Right cardiac atrium (tissue), 5 donors: ENCODE measurements around the gene PUDP. TPM values are rescaled to one million over a fixed set of nuclear protein-coding genes. Genes with fewer than 3 reads are reported as not detected.
"Not testable (repeated sequence)": the region's sequence is repeated elsewhere in the genome, so short reads cannot be mapped to it uniquely, and the experiment has no call there.

Experiments
- ATAC-seq, 2 donors: fragments of 200-7000 bp; cut with Tn5 transposase; one replicate each; pipeline versions ENCODE4 v1.8.0 to v1.9.1; 2020; ENCODE audit warnings: moderate library complexity in 2 of 2, mild to moderate bottlenecking in 1 of 2
- DNase-seq, 3 donors: peaks; one replicate each; pipeline ENCODE4 v3.0.0-alpha.2; 2020
- H3K27ac ChIP-seq: one replicate; pipeline ENCODE4 v1.5.1; 2013; ENCODE audit warnings: mild to moderate bottlenecking, low read length, control low read depth, moderate library complexity
- H3K27me3 ChIP-seq: one replicate; pipeline ENCODE4 v1.6.1; 2013; ENCODE audit not compliant: control insufficient read depth, insufficient read depth
- H3K4me1 ChIP-seq: one replicate; pipeline ENCODE4 v1.6.1; 2013; ENCODE audit warnings: low read length; ENCODE audit not compliant: control insufficient read depth, insufficient read depth
- H3K4me3 ChIP-seq: one replicate; pipeline ENCODE4 v1.5.1; 2013; ENCODE audit warnings: low read length, control low read depth
- H3K9me3 ChIP-seq: one replicate; pipeline ENCODE4 v1.6.1; 2013; ENCODE audit warnings: low read length; ENCODE audit not compliant: control insufficient read depth
- WGBS: extraction: QIAGEN DNeasy Blood & Tissue Kit; methylation state at CpG from one replicate; pipeline ENCODE4 v1.1.7; 2013; 5-methylcytosine and 5-hydroxymethylcytosine counted together
- intact Hi-C, 4 donors: fragments of 100-400 bp; cut with DNase I; formaldehyde crosslinking; loops; one replicate each; pipeline versions ENCODE4 v1.11.0 to v1.14.0; 2022 to 2023
- polyA plus RNA-seq: library from polyadenylated mRNA; stranded (reverse); fragments of 200-250 nt; gene quantifications from one replicate; pipeline ENCODE4 v1.2.3, GENCODE V29; 2013
- total RNA-seq, 4 donors: library from RNA; stranded (reverse); fragmentation: NEBNext Ultra II Directional; extraction: Animal tissue kit (Norgen Biotek cat#: 25700); gene quantifications; one replicate each; pipeline ENCODE4 v1.2.1, GENCODE V29; 2021
- donor health status: healthy with polysubstance abuse.
- donor health status: DM: no; HTN: yes; CAD: no.
- donor health status: DM: no; HTN: no; CAD: no.
- donor health status: DM: no; HTN: yes; CAD: no; lungs with severe emphysema.
- donor health status: DM: yes; HTN: yes; CAD: no.

Gene PUDP
- total and polyA plus RNA-seq, 5 donors: 11.6 to 18.3 (median 16.5) TPM

DNA sequence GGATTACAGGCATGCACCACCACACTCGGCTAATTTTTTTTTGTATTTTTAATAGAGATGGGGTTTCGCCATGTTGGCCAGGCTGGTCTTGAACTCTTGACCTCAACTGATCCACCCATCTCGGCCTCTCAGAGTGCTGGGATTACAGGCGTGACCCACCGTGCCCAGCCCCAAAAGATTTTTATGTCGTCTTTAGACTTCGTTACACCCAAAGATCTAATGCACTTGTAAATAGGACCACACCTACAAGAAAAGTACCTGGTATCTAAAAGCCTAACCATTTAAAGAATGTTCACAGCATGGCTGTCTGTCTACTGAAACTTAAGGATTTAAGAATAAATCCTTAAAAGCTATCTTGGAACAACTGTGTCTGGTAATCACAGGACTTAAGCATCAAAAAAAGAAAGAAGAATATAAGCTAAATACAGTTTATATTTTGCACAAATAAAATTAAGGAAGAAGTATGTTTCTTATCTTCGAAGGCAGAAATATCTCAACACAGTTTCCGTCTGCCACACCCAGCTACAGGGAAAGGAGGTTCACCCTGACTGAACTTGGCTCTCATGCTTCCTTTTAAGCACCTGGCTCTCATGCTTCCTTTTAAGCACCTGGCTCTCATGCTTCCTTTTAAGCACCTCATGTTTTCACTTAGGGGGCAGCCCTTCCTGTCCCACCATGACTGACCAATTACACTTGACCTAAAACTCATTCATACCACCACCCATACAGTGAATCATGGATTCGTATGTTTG is 92.4 kb downstream of the PUDP start:
- WGBS: 86% methylated on average over 10 of the region's 10 CpGs
- ATAC-seq (no peak), DNase-seq (no peak)
- H3K27me3 ChIP-seq: no peaks in the 10 kb centered on the region
- no peaks in the 10 kb centered on the region for H3K4me1 ChIP-seq
- H3K9me3 ChIP-seq: no peaks in the 10 kb centered on the region
- intact Hi-C loops: no loop called here
- no peak overlapping the region for H3K4me3 ChIP-seq
- H3K27ac ChIP-seq: no peak overlapping the region

DNA sequence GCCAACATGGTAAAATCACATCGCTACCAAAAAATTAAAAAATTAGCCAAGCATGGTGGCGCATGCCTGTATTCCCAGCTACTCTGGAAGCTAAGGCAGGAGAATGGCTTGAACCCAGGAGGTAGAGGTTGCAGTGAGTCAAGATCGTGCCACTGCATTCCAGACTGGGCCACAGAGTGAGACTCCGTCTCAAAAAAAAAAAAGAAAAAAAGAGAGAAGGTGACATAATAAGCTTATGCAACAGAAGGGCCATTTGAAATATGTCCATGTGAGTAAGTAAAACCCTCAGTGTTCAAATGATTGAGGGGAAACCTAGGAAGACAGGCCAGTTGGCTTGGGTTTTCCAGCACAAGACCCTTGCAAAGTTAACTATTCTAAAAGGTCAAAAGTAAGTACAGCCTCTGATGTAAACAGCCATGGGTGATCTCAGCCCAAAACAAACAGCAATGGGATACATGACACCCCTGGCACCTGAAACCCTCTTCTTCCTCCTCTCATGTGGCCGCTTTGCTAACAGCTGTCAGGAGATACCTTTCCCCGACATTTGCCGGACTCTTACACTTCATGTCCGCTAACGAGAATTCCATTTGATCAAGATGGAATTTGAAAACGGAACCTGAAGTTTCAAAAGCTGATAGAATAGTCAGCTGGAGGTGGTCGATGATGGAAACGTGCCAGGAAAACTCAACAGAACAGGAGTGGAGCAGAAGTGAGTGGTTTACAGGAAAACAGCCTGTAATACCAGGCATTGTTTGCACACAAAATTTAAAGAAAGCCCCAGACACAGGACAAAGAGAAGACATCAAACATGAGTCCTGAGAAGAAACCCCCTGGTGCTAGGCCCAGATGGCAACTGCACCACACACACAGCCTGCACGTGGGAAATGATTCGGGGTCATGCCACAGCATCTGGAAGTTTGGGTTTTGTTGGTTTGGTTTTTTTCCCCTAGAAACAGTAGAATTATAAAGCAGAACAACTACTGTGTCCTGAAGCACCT is 93.4 kb downstream of the PUDP start:
- no peaks in the 10 kb centered on the region for H3K4me1 ChIP-seq
- no peak overlapping the region for H3K27ac ChIP-seq
- intact Hi-C loops: no loop called here
- H3K9me3 ChIP-seq: no peaks in the 10 kb centered on the region
- DNase-seq: no peak
- H3K27me3 ChIP-seq: no peaks in the 10 kb centered on the region
- 88% methylated on average over 14 of the region's 14 CpGs for WGBS
- H3K4me3 ChIP-seq: no peak overlapping the region
- no peak for ATAC-seq

DNA sequence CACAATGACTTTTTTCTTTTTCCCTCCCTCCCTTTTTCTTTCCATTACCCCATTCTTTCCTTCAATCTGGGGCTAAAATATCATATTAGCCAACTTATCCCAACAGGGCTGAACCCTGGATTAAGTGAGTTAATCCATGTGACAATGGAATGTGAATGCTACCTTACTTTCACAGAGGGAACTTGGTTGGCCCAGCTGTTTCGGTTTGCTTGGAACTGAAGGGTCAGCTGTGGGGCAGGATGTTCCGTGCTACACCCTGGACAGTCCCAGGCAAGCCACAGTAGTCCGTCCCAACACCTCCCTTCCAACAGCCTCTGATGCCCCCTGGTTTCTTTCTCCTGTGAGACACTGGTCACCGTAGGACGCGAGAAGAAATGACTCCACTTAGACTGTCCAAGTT is 95.4 kb downstream of the PUDP start:
- DNase-seq (no peak), ATAC-seq (no peak)
- intact Hi-C loops: no loop called here
- H3K27ac ChIP-seq: no peak overlapping the region
- H3K9me3 ChIP-seq: no peaks in the 10 kb centered on the region
- H3K4me3 ChIP-seq: no peak overlapping the region
- H3K27me3 ChIP-seq: no peaks in the 10 kb centered on the region
- 94% methylated on average over 6 of the region's 6 CpGs for WGBS
- H3K4me1 ChIP-seq: no peaks in the 10 kb centered on the region

DNA sequence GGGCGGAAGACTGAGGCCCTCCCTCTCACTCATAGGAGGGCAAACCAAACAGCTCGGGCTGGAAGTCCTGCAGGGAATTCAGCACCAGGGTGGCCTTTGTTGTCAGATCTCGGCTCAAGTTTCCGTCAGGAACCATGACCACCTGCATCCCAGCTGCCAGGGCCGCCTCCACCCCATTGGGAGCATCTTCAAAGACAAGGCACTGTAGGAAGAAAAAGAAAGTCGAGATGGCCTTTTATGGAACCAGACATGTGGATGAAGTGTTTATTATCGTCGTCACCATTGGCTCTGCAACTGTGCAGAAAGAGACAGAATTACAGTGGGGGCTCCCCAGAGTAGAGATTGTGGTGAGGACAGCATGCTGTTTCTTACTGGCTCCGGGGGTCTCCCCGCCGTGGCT is 97.7 kb downstream of the PUDP start:
- WGBS: 79% methylated on average over 11 of the region's 11 CpGs
- ATAC-seq: no peak

DNA sequence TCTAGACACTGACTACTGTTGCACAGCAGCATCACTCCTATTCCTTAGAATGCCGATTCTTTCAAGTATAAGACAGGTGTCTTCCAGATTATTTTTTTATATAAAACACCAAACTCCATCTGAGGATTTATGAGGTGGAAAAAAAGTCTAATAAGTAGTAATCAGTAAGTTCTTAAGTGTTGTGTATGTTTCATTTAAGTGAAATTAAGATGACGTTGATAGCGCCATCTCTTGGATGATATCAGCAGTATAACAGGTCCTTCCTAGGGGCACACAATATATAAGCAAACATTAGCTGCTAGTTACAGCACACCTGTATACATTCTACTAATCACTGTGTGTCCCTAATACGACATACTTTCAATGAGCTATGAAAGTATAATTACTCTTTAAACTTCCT is 100.0 kb downstream of the PUDP start:
- Histone ChIP-seq H3K27ac (no peak overlapping the region), H3K4me1 (no peaks in the 10 kb centered on the region), H3K27me3 (no peaks in the 10 kb centered on the region), H3K9me3 (no peaks in the 10 kb centered on the region), H3K4me3 (no peak overlapping the region)
- 93% methylated on average over 4 of the region's 4 CpGs for WGBS
- ATAC-seq (no peak), DNase-seq (no peak)
- intact Hi-C loops: no loop called here

More for the DNA sequence above, 97.7 kb downstream of the PUDP start:
- Histone ChIP-seq H3K9me3 (no peaks in the 10 kb centered on the region), H3K4me1 (no peaks in the 10 kb centered on the region), H3K4me3 (no peak overlapping the region), H3K27ac (no peak overlapping the region), H3K27me3 (no peaks in the 10 kb centered on the region)
- no peak for DNase-seq
- intact Hi-C loops: no loop called here

DNA sequence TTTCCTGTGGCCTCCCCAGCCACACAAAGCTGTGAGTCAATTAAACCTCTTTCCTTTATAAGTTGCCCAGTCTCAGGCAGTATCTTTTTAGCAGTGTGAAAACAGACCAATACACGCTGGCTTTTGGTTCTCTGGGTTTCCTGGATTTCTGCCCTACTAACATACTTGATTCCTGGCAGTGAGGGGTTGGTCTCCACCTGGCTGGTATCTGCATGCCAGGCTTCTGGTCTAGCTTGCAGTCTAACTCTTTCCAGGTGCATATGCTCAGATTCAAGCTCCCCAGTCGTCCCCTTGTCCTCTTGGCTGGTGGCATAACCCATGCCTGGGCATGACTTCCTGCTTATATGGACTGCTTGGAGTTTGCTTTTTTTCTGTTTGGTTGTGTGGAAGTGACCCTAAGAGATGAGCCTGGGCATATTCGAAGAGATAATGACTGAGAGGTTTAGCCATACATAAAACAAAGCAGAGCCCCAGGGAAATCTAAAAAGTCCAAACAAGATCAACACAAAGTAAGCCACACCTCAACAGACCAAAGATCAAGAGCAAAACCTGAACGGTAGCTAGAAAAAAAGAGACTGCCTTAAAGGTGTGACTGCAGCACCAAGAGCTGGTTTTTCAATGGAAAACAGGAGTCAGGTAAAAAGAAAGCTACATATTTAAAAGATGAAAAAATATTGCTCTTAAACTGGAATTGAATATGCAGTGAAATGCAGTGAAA is 102.6 kb downstream of the PUDP start:
- 94% methylated on average over 4 of the region's 4 CpGs for WGBS
- Histone ChIP-seq H3K4me1 (no peaks in the 10 kb centered on the region), H3K27ac (no peak overlapping the region), H3K9me3 (no peaks in the 10 kb centered on the region), H3K27me3 (no peaks in the 10 kb centered on the region), H3K4me3 (no peak overlapping the region)
- intact Hi-C loops: no loop called here
- ATAC-seq (no peak), DNase-seq (no peak)

DNA sequence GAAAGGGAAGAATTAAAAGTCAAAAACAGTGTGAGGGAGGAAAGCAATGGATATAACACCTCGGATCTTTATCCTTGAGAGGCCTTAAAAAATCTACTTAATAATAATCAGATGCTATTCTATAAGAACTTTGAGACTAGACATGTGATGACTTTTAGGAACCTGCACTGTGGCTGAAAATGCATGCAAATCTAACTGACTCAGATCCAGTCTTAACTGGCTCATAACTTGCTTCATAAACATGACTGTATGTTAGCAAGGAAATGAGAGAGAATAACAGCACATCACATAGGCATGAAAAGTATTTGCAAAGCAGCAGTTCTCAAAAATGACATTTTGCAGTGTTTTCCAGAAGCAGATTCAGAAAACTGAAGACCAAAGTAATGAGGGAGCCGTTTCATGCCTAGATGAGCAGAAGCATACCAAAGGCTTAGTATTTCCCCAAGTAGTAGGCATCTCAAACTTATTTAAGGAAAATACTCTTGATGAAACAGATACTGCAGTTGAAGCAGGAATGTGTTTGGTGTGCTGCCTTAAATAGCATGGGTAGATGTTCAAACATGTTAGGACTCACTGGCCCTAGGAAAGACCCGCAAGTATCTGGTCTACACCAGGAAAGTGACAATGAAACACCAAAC is 104.0 kb downstream of the PUDP start:
- H3K27me3 ChIP-seq, H3K4me3 ChIP-seq, H3K27ac ChIP-seq, H3K9me3 ChIP-seq, ATAC-seq, intact Hi-C loops, H3K4me1 ChIP-seq, DNase-seq: not testable (repeated sequence)
- 76% methylated on average over 3 of the region's 3 CpGs for WGBS

DNA sequence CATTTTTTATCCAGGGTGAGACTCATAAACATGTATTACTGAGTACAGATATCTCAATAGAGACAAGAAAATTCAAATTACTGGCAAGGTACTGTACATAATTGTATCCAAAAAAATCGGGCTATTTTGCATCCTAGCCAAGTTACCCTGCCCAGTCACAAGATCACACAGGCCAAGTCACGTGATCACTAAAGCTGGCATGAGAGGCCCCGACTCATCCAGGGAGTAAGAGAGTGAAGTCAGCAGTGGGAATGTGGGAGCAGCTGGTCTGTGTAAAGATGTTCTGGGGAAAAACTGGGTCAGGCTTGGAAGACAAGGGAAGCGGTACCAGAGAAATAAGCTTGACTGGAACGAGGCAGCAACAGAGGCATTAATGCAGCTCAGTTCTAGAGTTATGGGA is 119.7 kb downstream of the PUDP start:
- 54% methylated on average over 5 of the region's 5 CpGs for WGBS
- H3K27me3 ChIP-seq: no peaks in the 10 kb centered on the region
- intact Hi-C loops: no loop called here
- no peaks in the 10 kb centered on the region for H3K9me3 ChIP-seq
- no peak overlapping the region for H3K27ac ChIP-seq
- DNase-seq: peak in 1 of 3 donors; percentile 22
- H3K4me1 ChIP-seq: no peaks in the 10 kb centered on the region
- no peak overlapping the region for H3K4me3 ChIP-seq
- no peak for ATAC-seq

DNA sequence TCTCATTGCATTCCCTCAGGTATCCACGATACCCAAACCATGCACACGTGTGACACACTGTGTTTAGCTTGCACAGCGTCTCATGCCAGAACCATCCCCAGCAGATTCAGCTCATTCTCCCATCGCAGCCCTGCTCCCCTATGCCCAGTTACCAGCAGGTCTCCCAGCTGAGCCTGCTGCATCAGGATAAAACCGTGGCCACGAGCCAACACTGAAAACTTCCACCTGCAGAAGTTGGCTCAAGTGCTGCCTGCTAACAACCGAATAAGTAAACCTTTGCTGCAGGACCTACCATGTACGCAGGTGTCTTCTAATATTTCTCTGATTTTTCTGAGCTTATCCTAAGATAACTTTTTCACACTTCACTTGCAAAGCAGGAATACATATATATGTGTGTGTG is 120.9 kb downstream of the PUDP start:
- DNase-seq: no peak
- Histone ChIP-seq H3K4me3 (no peak overlapping the region), H3K4me1 (no peaks in the 10 kb centered on the region), H3K27ac (no peak overlapping the region), H3K9me3 (no peaks in the 10 kb centered on the region), H3K27me3 (no peaks in the 10 kb centered on the region)
- WGBS: 82% methylated on average over 8 of the region's 8 CpGs
- ATAC-seq: no peak
- intact Hi-C loops: no loop called here

DNA sequence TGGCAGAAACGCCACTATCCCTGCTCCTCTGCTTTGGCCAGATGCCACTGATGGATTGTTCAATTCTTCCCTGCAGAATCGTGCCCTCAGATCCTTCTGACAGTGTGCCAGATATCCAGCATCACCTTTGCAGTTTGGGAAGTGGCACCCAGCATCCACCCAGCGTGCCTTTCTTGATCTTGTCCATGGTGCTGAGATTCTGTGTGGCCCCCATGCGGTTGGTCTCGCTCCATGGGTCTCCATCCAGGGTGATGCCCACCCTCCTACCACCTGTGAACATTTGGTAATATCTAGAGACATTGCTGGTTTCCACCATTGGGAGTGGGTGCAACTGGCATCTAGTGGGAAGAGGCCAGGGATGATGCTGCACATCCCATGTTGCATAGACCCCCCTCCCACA is 121.6 kb downstream of the PUDP start:
- H3K4me3 ChIP-seq, ATAC-seq, H3K27ac ChIP-seq, H3K4me1 ChIP-seq, intact Hi-C loops, H3K27me3 ChIP-seq, H3K9me3 ChIP-seq, DNase-seq: not testable (repeated sequence)
- 82% methylated on average over 5 of the region's 5 CpGs for WGBS
